Body of pancreas (tissue), 4 donors: ENCODE data around the gene TBX1. TPM values are rescaled to one million over a fixed set of nuclear protein-coding genes. Genes with fewer than 3 reads are reported as not detected.

Source experiments
- ATAC-seq: fragments of 150-250 bp; one replicate; pipeline ENCODE4 v1.9.1; 2016
- DNase-seq, 4 donors: peaks; one replicate each; pipeline ENCODE4 v3.0.0-alpha.2; 2019
- H3K27ac ChIP-seq, 4 donors: fragments of 200-600 bp; sonication (generic); 1 replicate in 3 of 4; 2 replicates in 1 of 4; pipeline versions ENCODE4 v1.5.1 to v1.6.1; 2016 to 2019; ENCODE audit warnings: mild to moderate bottlenecking in 1 of 4, mixed read lengths in 1 of 4, moderate library complexity in 1 of 4
- H3K27me3 ChIP-seq, 2 donors: fragments of 200-600 bp; sonication (generic); one replicate each; pipeline ENCODE4 v1.6.0; 2016; ENCODE audit warnings: mild to moderate bottlenecking in 1 of 2
- H3K36me3 ChIP-seq, 2 donors: fragments of 200-600 bp; sonication (generic); replicated peaks in 1 of 2; 2 replicates each; pipeline ENCODE4 v1.5.1; 2016; ENCODE audit warnings: low read depth in 2 of 2; ENCODE audit not compliant: insufficient read depth in 1 of 2
- H3K4me1 ChIP-seq: fragments of 200-600 bp; sonication (generic); one replicate; pipeline ENCODE4 v1.6.0; 2016
- H3K4me3 ChIP-seq, 2 donors: fragments of 200-600 bp; sonication (generic); 1 replicate in 1 of 2; 2 replicates in 1 of 2; pipeline ENCODE4 v1.5.1; 2016 to 2019
- H3K9me3 ChIP-seq, 3 donors: fragments of 200-600 bp; sonication (generic); 1 replicate in 2 of 3; 2 replicates in 1 of 3; pipeline ENCODE4 v1.5.1; 2016
- POLR2A ChIP-seq, 3 donors: fragments of 450-650 bp; IDR thresholded peaks; one replicate each; pipeline ENCODE4 v1.6.1; 2016; ENCODE audit warnings: antibody characterized with exemption in 3 of 3, mild to moderate bottlenecking in 2 of 3
- WGBS, 2 donors: methylation state at CpG; one replicate each; pipeline ENCODE4 v1.1.5; 2017; 5-methylcytosine and 5-hydroxymethylcytosine counted together
- intact Hi-C: fragments of 100-400 bp; cut with DNase I; formaldehyde crosslinking; loops from one replicate; pipeline ENCODE4 v1.15.1; 2023
- total RNA-seq, 2 donors: library from RNA; depleted of rRNA; stranded (reverse); fragments of >200 nt; gene quantifications; one replicate each; pipeline ENCODE4 v1.1.0, GENCODE V29; 2016
- TF ChIP-seq, protein P1 (sequence below), 7 experiments: fragments of 450-650 bp in 4 of 7; fragments of 200-600 bp in 3 of 7; sonication (generic) in 3 of 7; IDR thresholded peaks; one replicate each; pipeline ENCODE4 v1.5.1; 2016 to 2019; ENCODE audit warnings: antibody characterized with exemption in 7 of 7

The TBX1 gene
- total RNA-seq, 2 donors from 2014 or later: 1.0 TPM; not detected in 1

DNA sequence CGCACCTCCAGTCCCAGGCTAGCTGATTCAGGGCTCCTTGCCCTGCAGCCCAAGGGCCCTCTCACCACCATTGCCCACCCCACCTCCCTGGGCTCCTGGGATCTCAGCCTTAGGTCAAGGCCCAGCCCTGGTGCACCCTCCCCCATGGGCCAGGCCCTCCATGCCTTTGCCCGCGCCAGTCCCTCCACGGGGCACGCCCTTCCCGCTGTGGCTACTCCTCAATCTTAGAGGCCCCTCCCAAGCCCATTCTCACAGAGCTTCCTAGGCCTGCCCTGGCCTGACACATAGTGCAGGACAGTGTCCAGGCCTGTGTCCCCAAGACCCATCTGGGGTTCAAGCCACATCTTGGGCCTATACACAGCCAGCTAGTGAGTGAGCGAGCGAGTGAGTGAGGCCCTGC is 30.4 kb upstream of the TBX1 start:
- Histone ChIP-seq H3K4me1 (peaks cover 21% of the 10 kb centered on the region), H3K27me3 (no peaks in the 10 kb centered on the region), H3K4me3 (no peak overlapping the region), H3K9me3 (no peaks in the 10 kb centered on the region), H3K27ac (no peak overlapping the region), H3K36me3 (no peaks in the 10 kb centered on the region)
- WGBS, 2 donors: 88 to 94% methylated on average over 8 of the region's 8 CpGs
- intact Hi-C loops: loop anchor here (2.0 kb wide), 1 partner anchor 181 kb away; no protein-coding TSS in a partner anchor
- DNase-seq (no peak), ATAC-seq (no peak)
- TF ChIP-seq, protein P1, sequence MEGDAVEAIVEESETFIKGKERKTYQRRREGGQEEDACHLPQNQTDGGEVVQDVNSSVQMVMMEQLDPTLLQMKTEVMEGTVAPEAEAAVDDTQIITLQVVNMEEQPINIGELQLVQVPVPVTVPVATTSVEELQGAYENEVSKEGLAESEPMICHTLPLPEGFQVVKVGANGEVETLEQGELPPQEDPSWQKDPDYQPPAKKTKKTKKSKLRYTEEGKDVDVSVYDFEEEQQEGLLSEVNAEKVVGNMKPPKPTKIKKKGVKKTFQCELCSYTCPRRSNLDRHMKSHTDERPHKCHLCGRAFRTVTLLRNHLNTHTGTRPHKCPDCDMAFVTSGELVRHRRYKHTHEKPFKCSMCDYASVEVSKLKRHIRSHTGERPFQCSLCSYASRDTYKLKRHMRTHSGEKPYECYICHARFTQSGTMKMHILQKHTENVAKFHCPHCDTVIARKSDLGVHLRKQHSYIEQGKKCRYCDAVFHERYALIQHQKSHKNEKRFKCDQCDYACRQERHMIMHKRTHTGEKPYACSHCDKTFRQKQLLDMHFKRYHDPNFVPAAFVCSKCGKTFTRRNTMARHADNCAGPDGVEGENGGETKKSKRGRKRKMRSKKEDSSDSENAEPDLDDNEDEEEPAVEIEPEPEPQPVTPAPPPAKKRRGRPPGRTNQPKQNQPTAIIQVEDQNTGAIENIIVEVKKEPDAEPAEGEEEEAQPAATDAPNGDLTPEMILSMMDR (IDR thresholded peaks at IDR 0.05): no peak
- no peak for TF ChIP-seq POLR2A (IDR thresholded peaks at IDR 0.05)

DNA sequence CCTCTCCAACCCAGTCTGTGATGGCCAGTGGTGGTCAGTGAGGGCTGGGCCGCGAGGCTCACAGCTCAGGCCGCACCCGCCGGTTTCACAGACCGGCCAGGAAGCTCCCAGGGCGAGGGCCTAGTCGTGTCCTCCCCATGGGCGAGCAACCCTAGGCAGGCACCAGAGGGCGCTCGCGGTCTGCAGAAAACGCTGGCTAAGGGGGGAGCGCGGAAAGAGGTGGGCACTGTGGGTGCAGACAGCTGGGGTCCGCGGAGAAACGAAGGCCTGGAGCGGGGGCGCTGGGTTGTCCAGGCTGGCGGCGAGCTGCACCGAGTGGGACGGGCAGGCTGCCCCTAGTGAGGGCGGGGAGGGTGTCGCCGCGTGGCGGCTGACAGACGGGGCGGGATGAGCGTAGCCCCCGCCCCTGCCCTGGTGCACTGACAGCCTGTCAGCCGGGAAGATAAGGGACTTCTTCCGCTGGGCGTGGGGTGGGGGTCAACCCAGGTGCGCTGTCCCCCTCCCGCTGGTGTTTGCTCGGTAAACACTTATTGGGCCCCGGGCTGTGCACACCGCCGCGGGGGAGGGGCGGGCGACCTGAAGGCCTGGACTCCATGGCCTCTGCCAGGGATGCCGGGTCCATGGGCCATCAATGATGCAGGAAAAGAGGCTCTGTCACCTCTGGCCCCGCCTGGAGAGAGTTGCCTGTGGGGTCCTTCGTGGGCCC is 29.8 kb upstream of the TBX1 start:
- Histone ChIP-seq H3K27me3 (no peaks in the 10 kb centered on the region), H3K9me3 (no peaks in the 10 kb centered on the region), H3K36me3 (no peaks in the 10 kb centered on the region), H3K27ac (no peak overlapping the region), H3K4me1 (peaks cover 21% of the 10 kb centered on the region), H3K4me3 (no peak overlapping the region)
- TF ChIP-seq, protein P1 (IDR thresholded peaks at IDR 0.05): peak; percentile 89 to 98 (median 93)
- TF ChIP-seq POLR2A (IDR thresholded peaks at IDR 0.05): no peak
- intact Hi-C loops: loop anchor here (2.0 kb wide), 1 partner anchor 180 kb away; no protein-coding TSS in a partner anchor
- DNase-seq: peak; percentile 81 to 86 (median 84)
- peak; percentile 81 for ATAC-seq
- 2% methylated on average over 48 of the region's 48 CpGs; no CpG with 5 or more reads in 1 of the 2 donors for WGBS, 2 donors

DNA sequence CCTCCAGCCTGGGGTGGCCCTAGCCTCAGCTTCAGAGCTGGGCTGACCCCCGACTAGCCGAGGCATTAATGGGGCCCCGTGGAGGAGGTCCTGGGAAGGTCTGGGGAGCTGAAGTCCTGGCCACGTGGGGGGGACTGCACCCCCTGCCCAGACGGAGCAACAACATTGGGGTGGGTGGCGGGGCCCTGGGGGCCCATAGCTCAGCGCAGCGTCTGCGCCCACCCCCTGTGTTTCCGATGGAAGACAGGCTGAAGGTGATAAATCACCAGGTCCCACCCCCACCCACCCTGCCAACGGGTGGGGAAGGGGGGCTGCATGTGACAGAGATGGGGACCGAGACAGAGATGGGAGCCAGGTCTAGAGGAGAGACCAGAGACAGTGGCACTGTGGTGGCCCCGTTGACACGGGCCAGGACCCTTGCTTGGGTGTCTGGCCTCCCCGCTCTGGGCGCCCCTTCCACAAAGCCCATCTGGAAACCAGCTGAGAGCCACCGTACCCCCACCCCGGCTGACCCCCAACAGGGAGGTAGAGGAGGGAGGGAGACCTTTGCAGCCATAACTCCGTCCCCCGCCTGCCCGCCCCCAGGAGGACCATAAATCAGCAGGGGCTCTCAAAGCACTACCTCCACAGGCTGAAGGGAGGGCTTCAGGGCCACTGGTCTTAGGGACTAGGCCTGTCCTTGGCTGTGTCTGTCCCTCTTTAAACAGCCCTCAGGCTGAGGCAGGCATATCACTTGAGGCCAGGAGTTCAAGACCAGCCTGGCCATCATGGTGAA is 29.0 kb upstream of the TBX1 start:
- Histone ChIP-seq H3K36me3 (no peaks in the 10 kb centered on the region), H3K4me3 (no peak overlapping the region), H3K4me1 (peaks cover 21% of the 10 kb centered on the region), H3K27ac (no peak overlapping the region), H3K27me3 (no peaks in the 10 kb centered on the region), H3K9me3 (no peaks in the 10 kb centered on the region)
- TF ChIP-seq, protein P1 (IDR thresholded peaks at IDR 0.05): no peak
- no peak for TF ChIP-seq POLR2A (IDR thresholded peaks at IDR 0.05)
- DNase-seq (no peak), ATAC-seq (no peak)
- intact Hi-C loops: loop anchor here (2.0 kb wide), 1 partner anchor 179 kb away; no protein-coding TSS in a partner anchor
- 69 to 87% methylated on average over 8 to 18 of the region's 21 CpGs for WGBS, 2 donors

DNA sequence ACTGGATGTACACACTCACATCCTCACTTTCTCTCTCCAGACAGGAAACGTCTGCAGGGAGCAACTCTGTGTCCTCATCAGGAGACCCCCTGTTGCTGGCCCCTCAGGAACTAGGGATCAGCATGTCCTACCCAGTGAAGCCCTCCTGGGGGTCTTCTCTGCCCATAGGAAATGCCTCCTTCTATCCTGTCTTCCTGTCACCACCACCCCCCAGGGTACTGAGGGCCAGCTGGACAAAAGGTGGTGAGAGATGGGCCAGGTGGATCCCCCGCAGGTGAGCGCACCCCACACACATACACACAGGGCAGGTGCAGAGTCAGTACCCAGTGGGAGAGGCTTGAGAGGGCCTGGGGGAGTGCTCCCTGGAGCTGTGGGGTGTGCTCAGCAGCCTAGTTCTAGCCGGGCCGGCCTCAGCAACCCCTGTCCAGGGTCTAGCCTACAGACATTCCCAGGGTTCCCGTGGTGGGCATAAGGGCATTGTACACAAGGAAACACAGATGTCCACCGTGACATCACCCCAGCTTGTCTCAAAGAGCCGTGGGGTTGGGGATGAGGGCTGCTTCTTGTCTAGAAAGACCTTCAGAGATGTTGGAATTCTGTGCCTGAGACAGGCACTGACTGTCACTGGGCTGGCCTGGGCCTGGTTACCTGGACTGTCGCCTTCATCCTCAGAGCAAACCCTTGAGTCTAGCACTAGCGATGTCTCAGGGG is 28.0 kb upstream of the TBX1 start:
- no peak for TF ChIP-seq POLR2A (IDR thresholded peaks at IDR 0.05)
- TF ChIP-seq, protein P1 (IDR thresholded peaks at IDR 0.05): no peak
- no peak overlapping the region for H3K4me3 ChIP-seq
- WGBS, 2 donors: 79% methylated on average over 10 of the region's 10 CpGs; no CpG with 5 or more reads in 1 of the 2 donors
- H3K27me3 ChIP-seq: no peaks in the 10 kb centered on the region
- no peak for DNase-seq
- H3K9me3 ChIP-seq: no peaks in the 10 kb centered on the region
- ATAC-seq: no peak
- intact Hi-C loops: no loop called here
- H3K27ac ChIP-seq: no peak overlapping the region
- no peaks in the 10 kb centered on the region for H3K36me3 ChIP-seq
- H3K4me1 ChIP-seq: peaks cover 21% of the 10 kb centered on the region
